ENCODE measurements around the gene CUX1. TPM values are rescaled to one million over a fixed set of nuclear protein-coding genes. Genes with fewer than 3 reads are reported as not detected.

CUX1 gene
- total and polyA plus RNA-seq, 10 of the 15 experiments (the other 5 are each of a cell fraction or from before 2014, with no cell fraction given), result 6.1 to 48.6 (median 25.9) TPM

DNA sequence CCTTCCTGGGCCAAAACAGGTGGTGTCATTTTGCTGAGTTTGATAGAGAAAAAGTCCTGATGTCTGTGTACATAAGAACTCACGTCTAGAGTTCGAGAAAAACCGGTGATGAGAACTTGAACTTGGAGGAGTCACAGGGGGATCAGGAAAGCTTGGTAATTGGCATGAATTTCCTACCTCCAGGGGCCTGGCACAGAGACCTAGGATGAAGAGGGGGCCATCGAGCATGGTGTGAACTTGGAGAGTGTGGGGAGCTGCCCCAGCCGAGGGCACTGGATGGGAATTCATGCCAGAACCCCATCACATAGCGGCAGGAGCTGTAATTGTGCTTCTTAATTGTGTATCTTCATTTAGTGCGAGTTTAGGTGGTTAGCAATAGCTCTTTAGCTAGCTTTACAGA is 82.2 kb downstream of the CUX1 start (continued):
- TF ChIP-seq RAD21 (IDR thresholded peaks at IDR 0.05; ENCODE audit: insufficient read depth, low read depth, low read length) (no peak), NBN (IDR thresholded peaks at IDR 0.05) (no peak)

DNA sequence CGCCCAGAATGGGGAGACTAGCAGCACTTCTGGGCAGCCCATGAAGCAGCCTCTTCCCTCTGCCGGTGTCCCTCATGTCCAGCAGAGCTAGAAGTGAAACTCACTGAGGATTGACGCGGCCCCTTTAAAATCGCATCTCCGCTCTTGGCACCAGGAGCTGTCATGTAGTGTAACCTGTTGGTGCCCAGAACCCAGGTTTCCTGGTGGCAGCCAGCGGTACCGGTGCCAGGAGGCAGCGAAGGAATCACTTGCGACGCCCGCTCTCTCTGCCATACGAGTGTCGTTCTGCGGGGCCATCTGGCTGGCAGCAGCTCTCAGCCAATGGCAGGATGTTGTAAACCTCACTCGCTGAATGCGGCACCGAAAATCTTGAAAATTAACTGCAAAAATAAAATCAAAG is 82.7 kb downstream of the CUX1 start:
- intact Hi-C loops (cut with micrococcal nuclease; ENCODE audit: unreplicated experiment), result no loop called here
- Histone ChIP-seq H3K9me3 (replicated peaks; ENCODE audit: control insufficient read depth, insufficient read depth, low read length) (no peaks in the 10 kb centered on the region), H3K79me2 (ENCODE audit: control insufficient read depth, insufficient read depth, low read length) (peaks cover 9% of the 10 kb centered on the region), H3K27ac (ENCODE audit: control insufficient read depth, insufficient read depth) (no peak overlapping the region), H3K36me3 (ENCODE audit: control insufficient read depth in 2 of 2, insufficient read depth in 2 of 2, low read length in 1 of 2) (no peaks in the 10 kb centered on the region; a peak in 1 of 4 replicates), H3K4me2 (ENCODE audit: control insufficient read depth, insufficient read depth) (no peak overlapping the region), H3K4me1 (ENCODE audit: control insufficient read depth, insufficient read depth, low read length) (no peaks in the 10 kb centered on the region), H2AFZ (ENCODE audit: control insufficient read depth, low read depth, low read length) (no peak overlapping the region), H4K20me1 (ENCODE audit: control insufficient read depth, insufficient read depth) (peaks cover 4% of the 10 kb centered on the region; the same call in 1 of the 2 replicates), H3K4me3 (no peak overlapping the region), H3K27me3 (replicated peaks in 1 of 2; ENCODE audit: control insufficient read depth in 2 of 2, insufficient read depth in 2 of 2, low read length in 1 of 2) (no peaks in the 10 kb centered on the region), H3K9ac (ENCODE audit: control insufficient read depth, insufficient read depth, low read length) (no peak overlapping the region)
- 97% methylated on average over 15 of the region's 18 CpGs for WGBS (ENCODE audit: insufficient coverage, insufficient replicate concordance, low lambda C conversion rate, missing lambda C conversion rate)
- RAD21 ChIA-PET (ENCODE audit: unreplicated experiment), result no interaction called here
- ATAC-seq, result no peak
- no peak for FAIRE-seq
- no TSS peak for BruUV-seq (replicated peaks)
- in situ Hi-C loops (cut with MboI), result no loop called here
- CTCF ChIA-PET, result interaction anchor here (1.5 kb wide), 1 partner anchor 290 kb away, joined by 4 read pairs; no protein-coding TSS in a partner anchor
- POLR2A ChIA-PET, result interaction anchor here (1.0 kb wide), 1 partner anchor 9 kb away, joined by 3 read pairs; no protein-coding TSS in a partner anchor
- no peak for DNase-seq (ENCODE audit: low read depth, low spot score)
- SMC1A ChIA-PET (ENCODE audit: uncharacterized antibody, unreplicated experiment), result interaction anchor here (1.0 to 1.2 kb wide), 2 partner anchors 11 to 54 kb away, joined by 3 read pairs; no protein-coding TSS in a partner anchor
- TF ChIP-seq TCF12 (IDR thresholded peaks at IDR 0.05; ENCODE audit: low read depth, low read length) (no peak), MTA3 (IDR thresholded peaks at IDR 0.05; ENCODE audit: borderline replicate concordance, low read length) (no peak), TCF7 (IDR thresholded peaks at IDR 0.05; ENCODE audit: borderline replicate concordance) (no peak), GABPA (IDR thresholded peaks at IDR 0.05; ENCODE audit: low read depth) (no peak), ATF7 (IDR thresholded peaks at IDR 0.05; ENCODE audit: low read depth) (no peak), KAT2A (conservative IDR thresholded peaks at IDR 0.05; ENCODE audit: control insufficient read depth, low read depth, low read length) (no peak), STAT3 (IDR thresholded peaks at IDR 0.05; ENCODE audit: low read depth, low read length) (no peak), PAX8 (IDR thresholded peaks at IDR 0.05) (no peak), POU2F2 (IDR thresholded peaks at IDR 0.05; ENCODE audit: borderline replicate concordance, low read depth, low read length) (no peak), MYC (IDR thresholded peaks at IDR 0.05; ENCODE audit: insufficient read depth, insufficient read length, insufficient replicate concordance, low read length, severe bottlenecking) (no peak)
- TF ChIP-seq, protein P1, sequence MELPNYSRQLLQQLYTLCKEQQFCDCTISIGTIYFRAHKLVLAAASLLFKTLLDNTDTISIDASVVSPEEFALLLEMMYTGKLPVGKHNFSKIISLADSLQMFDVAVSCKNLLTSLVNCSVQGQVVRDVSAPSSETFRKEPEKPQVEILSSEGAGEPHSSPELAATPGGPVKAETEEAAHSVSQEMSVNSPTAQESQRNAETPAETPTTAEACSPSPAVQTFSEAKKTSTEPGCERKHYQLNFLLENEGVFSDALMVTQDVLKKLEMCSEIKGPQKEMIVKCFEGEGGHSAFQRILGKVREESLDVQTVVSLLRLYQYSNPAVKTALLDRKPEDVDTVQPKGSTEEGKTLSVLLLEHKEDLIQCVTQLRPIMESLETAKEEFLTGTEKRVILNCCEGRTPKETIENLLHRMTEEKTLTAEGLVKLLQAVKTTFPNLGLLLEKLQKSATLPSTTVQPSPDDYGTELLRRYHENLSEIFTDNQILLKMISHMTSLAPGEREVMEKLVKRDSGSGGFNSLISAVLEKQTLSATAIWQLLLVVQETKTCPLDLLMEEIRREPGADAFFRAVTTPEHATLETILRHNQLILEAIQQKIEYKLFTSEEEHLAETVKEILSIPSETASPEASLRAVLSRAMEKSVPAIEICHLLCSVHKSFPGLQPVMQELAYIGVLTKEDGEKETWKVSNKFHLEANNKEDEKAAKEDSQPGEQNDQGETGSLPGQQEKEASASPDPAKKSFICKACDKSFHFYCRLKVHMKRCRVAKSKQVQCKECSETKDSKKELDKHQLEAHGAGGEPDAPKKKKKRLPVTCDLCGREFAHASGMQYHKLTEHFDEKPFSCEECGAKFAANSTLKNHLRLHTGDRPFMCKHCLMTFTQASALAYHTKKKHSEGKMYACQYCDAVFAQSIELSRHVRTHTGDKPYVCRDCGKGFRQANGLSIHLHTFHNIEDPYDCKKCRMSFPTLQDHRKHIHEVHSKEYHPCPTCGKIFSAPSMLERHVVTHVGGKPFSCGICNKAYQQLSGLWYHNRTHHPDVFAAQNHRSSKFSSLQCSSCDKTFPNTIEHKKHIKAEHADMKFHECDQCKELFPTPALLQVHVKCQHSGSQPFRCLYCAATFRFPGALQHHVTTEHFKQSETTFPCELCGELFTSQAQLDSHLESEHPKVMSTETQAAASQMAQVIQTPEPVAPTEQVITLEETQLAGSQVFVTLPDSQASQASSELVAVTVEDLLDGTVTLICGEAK (IDR thresholded peaks at IDR 0.05; ENCODE audit: borderline replicate concordance), result no peak
- TF ChIP-seq, protein P2, sequence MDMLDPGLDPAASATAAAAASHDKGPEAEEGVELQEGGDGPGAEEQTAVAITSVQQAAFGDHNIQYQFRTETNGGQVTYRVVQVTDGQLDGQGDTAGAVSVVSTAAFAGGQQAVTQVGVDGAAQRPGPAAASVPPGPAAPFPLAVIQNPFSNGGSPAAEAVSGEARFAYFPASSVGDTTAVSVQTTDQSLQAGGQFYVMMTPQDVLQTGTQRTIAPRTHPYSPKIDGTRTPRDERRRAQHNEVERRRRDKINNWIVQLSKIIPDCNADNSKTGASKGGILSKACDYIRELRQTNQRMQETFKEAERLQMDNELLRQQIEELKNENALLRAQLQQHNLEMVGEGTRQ (IDR thresholded peaks at IDR 0.05; ENCODE audit: borderline replicate concordance, low read depth, low read length), result no peak
- TF ChIP-seq, protein P3, sequence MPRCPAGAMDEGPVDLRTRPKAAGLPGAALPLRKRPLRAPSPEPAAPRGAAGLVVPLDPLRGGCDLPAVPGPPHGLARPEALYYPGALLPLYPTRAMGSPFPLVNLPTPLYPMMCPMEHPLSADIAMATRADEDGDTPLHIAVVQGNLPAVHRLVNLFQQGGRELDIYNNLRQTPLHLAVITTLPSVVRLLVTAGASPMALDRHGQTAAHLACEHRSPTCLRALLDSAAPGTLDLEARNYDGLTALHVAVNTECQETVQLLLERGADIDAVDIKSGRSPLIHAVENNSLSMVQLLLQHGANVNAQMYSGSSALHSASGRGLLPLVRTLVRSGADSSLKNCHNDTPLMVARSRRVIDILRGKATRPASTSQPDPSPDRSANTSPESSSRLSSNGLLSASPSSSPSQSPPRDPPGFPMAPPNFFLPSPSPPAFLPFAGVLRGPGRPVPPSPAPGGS (IDR thresholded peaks at IDR 0.05; ENCODE audit: borderline replicate concordance, insufficient read depth, low read depth, low read length, poor library complexity, severe bottlenecking), result no peak
